ENCODE results near the gene TARS2. TPM values are rescaled to one million over a fixed set of nuclear protein-coding genes. Genes with fewer than 3 reads are reported as not detected.

Gene TARS2
- total and polyA plus RNA-seq, 2 donors from 2014 or later = 20.4 to 25.6 TPM

GRCh38 chr1:150456146-150456647 is 31.0 kb upstream of the TARS2 start:
- Histone ChIP-seq H3K9me3 (ENCODE audit: control insufficient read depth in 2 of 3, insufficient read depth in 1 of 3, low read length in 3 of 3) (no peaks in the 10 kb centered on the region), H3K36me3 (ENCODE audit: control insufficient read depth in 2 of 3, insufficient read depth in 3 of 3, low read length in 3 of 3) (peaks cover 8 to 27% (median 12%) of the 10 kb centered on the region in 3 donors), H3K27ac (ENCODE audit: low read depth in 2 of 2, low read length in 2 of 2) (no peak overlapping the region), H3K9ac (ENCODE audit: low read length in 3 of 3) (no peak overlapping the region), H3K4me3 (ENCODE audit: low read length in 3 of 3) (no peak overlapping the region), H3K4me1 (ENCODE audit: control insufficient read depth in 2 of 3, insufficient read depth in 2 of 3, low read depth in 1 of 3, low read length in 3 of 3) (no peaks in the 10 kb centered on the region), H3K27me3 (ENCODE audit: control insufficient read depth, insufficient read depth, low read length) (no peaks in the 10 kb centered on the region)
- TF ChIP-seq CTCF (IDR thresholded peaks at IDR 0.05; ENCODE audit: borderline replicate concordance, extremely low read depth, insufficient read depth) = no peak
- intact Hi-C loops (cut with DNase I) = no loop called here
- FAIRE-seq = no peak
- DNase-seq = no peak

- no peak for FAIRE-seq
- intact Hi-C loops (cut with DNase I) = loop anchor here (10.0 kb wide), 1 partner anchor 70 kb away; no protein-coding TSS in a partner anchor
- TF ChIP-seq CTCF (IDR thresholded peaks at IDR 0.05; ENCODE audit: borderline replicate concordance, extremely low read depth, insufficient read depth) = peak; percentile 68
Observed at GRCh38 chr1:150464422-150464826, 22.8 kb upstream of the TARS2 start.

GRCh38 chr1:150466964-150467363 is 20.3 kb upstream of the TARS2 start:
- TF ChIP-seq CTCF (IDR thresholded peaks at IDR 0.05; ENCODE audit: borderline replicate concordance, extremely low read depth, insufficient read depth) = no peak
- intact Hi-C loops (cut with DNase I) = loop anchor here (10.0 kb wide), 1 partner anchor 68 kb away; no protein-coding TSS in a partner anchor
- DNase-seq = no peak
- no peaks in the 10 kb centered on the region for H3K4me1 ChIP-seq (ENCODE audit: control insufficient read depth in 2 of 3, insufficient read depth in 2 of 3, low read depth in 1 of 3, low read length in 3 of 3)
- no peak overlapping the region for H3K4me3 ChIP-seq (ENCODE audit: low read length in 3 of 3)
- FAIRE-seq = no peak
- no peak overlapping the region for H3K9ac ChIP-seq (ENCODE audit: low read length in 3 of 3)
- peaks cover 10 to 29% (median 17%) of the 10 kb centered on the region in 3 donors for H3K36me3 ChIP-seq (ENCODE audit: control insufficient read depth in 2 of 3, insufficient read depth in 3 of 3, low read length in 3 of 3)
- H3K27ac ChIP-seq (ENCODE audit: low read depth in 2 of 2, low read length in 2 of 2) = peak overlapping the region in 1 of 2 donors; percentile 49
- H3K27me3 ChIP-seq (ENCODE audit: control insufficient read depth, insufficient read depth, low read length) = no peaks in the 10 kb centered on the region
- no peaks in the 10 kb centered on the region for H3K9me3 ChIP-seq (ENCODE audit: control insufficient read depth in 2 of 3, insufficient read depth in 1 of 3, low read length in 3 of 3)

More at GRCh38 chr1:150464422-150464826, 22.8 kb upstream of the TARS2 start:
- H3K4me3 ChIP-seq (ENCODE audit: low read length in 3 of 3) = no peak overlapping the region
- H3K9ac ChIP-seq (ENCODE audit: low read length in 3 of 3) = no peak overlapping the region
- H3K27me3 ChIP-seq (ENCODE audit: control insufficient read depth, insufficient read depth, low read length) = no peaks in the 10 kb centered on the region
- peaks cover 2 to 19% (median 9%) of the 10 kb centered on the region in 3 donors for H3K36me3 ChIP-seq (ENCODE audit: control insufficient read depth in 2 of 3, insufficient read depth in 3 of 3, low read length in 3 of 3)
- no peak overlapping the region for H3K27ac ChIP-seq (ENCODE audit: low read depth in 2 of 2, low read length in 2 of 2)
- H3K4me1 ChIP-seq (ENCODE audit: control insufficient read depth in 2 of 3, insufficient read depth in 2 of 3, low read depth in 1 of 3, low read length in 3 of 3) = no peaks in the 10 kb centered on the region
- DNase-seq = peak in 4 of 5 donors; percentile 59 to 73 (median 66)
- no peaks in the 10 kb centered on the region for H3K9me3 ChIP-seq (ENCODE audit: control insufficient read depth in 2 of 3, insufficient read depth in 1 of 3, low read length in 3 of 3)

Measured in kidney (tissue), 14 donors.